K562 (cell line): ENCODE measurements around the gene ASB18. TPM values are rescaled to one million over a fixed set of nuclear protein-coding genes. Genes with fewer than 3 reads are reported as not detected.

ENCODE experiments used
- ATAC-seq: fragments of 200-7000 bp; cut with Tn5 transposase; 3 replicates; pipeline ENCODE4 v1.9.1; 2020; ENCODE audit warnings: moderate library complexity
- BruUV-seq: library from RNA; stranded (reverse); fragments of 400-500 nt; replicated peaks from 2 replicates; lab custom pipeline; 2021; lab: Mats Ljungman, UMichigan
- CTCF ChIA-PET: fragments of 300-600 bp; formaldehyde crosslinking; extraction: SDS; loops from one replicate; lab custom pipeline; 2021; ENCODE audit warnings: low intra/inter-chr PET ratio; lab: Yijun Ruan, JAX
- POLR2A ChIA-PET: fragments of 300-600, 350-650 bp; sonication (Branson Sonifier 250); formaldehyde crosslinking; extraction: SDS; loops from one replicate; lab custom pipeline; 2021; ENCODE audit warnings: antibody characterized with exemption, inconsistent platforms; lab: Yijun Ruan, JAX
- DNase-seq, 4 experiments: peaks; one replicate each; pipeline versions ENCODE4 v3.0.0 to v3.0.0-alpha.2; 2011 to 2018; ENCODE audit warnings: low spot score in 3 of 4, mixed read lengths in 3 of 4; ENCODE audit errors: extremely low read depth in 1 of 4
- FAIRE-seq: peaks from 2 replicates; lab custom pipeline; 2011; peaks lifted over from hg19 to GRCh38; lab: Jason Lieb, UNC
- H2AFZ ChIP-seq: 2 replicates; pipeline ENCODE4 v1.6.0; 2011; ENCODE audit warnings: low read depth, low read length, control low read depth, inconsistent platforms
- H3K27ac ChIP-seq: fragments of 200-600 bp; 3 replicates; pipeline ENCODE4 v1.8.0; 2011; ENCODE audit warnings: low read depth, mild to moderate bottlenecking, control low read depth, inconsistent platforms, low read length, moderate library complexity, mixed read lengths; ENCODE audit errors: extremely low read depth
- H3K27me3 ChIP-seq, 2 experiments: fragments of 300-600 bp in 1 of 2; 2 replicates in 1 of 2; 3 replicates in 1 of 2; pipeline versions ENCODE4 v1.6.0 to v1.8.0; 2011; ENCODE audit warnings: inconsistent platforms in 2 of 2, low read length in 2 of 2, mild to moderate bottlenecking in 1 of 2, mixed read lengths in 1 of 2, moderate library complexity in 1 of 2; ENCODE audit not compliant: control insufficient read depth in 2 of 2, insufficient read depth in 2 of 2
- H3K36me3 ChIP-seq: fragments of 300-600 bp; 3 replicates; pipeline ENCODE4 v1.8.0; 2011; ENCODE audit warnings: mild to moderate bottlenecking, low read length, inconsistent platforms; ENCODE audit not compliant: control insufficient read depth, insufficient read depth
- H3K4me1 ChIP-seq, 2 experiments: fragments of 200-600 bp in 1 of 2; replicated peaks in 1 of 2; 2 replicates in 1 of 2; 3 replicates in 1 of 2; pipeline versions ENCODE4 v1.5.1 to v1.8.0; 2011; ENCODE audit warnings: inconsistent platforms in 2 of 2, low read length in 2 of 2, mild to moderate bottlenecking in 1 of 2, mixed read lengths in 1 of 2, moderate library complexity in 1 of 2; ENCODE audit not compliant: control insufficient read depth in 2 of 2, insufficient read depth in 2 of 2
- H3K4me2 ChIP-seq: 2 replicates; pipeline ENCODE4 v1.6.1; 2011; ENCODE audit warnings: low read length, control low read depth, inconsistent platforms, mixed read lengths; ENCODE audit not compliant: insufficient read depth
- H3K4me3 ChIP-seq: fragments of 200-600 bp; sonication (generic), shearing (Covaris generic); 2 replicates; pipeline ENCODE4 v1.5.1; 2016; ENCODE audit warnings: control low read depth, inconsistent platforms
- H3K79me2 ChIP-seq: fragments of 200-600 bp; 3 replicates; pipeline ENCODE4 v1.8.0; 2011; ENCODE audit warnings: low read length, inconsistent platforms; ENCODE audit not compliant: control insufficient read depth, insufficient read depth
- H3K9ac ChIP-seq, 2 experiments: 2 replicates each; pipeline versions ENCODE4 v1.6.0 to v1.6.1; 2011; ENCODE audit warnings: low read depth in 2 of 2, low read length in 2 of 2, control low read depth in 1 of 2, inconsistent platforms in 1 of 2, mild to moderate bottlenecking in 1 of 2, mixed read lengths in 1 of 2; ENCODE audit not compliant: insufficient read depth in 1 of 2
- H3K9me1 ChIP-seq: one replicate; pipeline ENCODE4 v1.6.0; 2011; ENCODE audit warnings: inconsistent platforms, mild to moderate bottlenecking, low read length, moderate library complexity; ENCODE audit not compliant: control insufficient read depth, insufficient read depth
- H3K9me3 ChIP-seq: replicated peaks from 2 replicates; pipeline ENCODE4 v1.5.1; 2011; ENCODE audit warnings: low read depth, low read length, inconsistent platforms; ENCODE audit not compliant: control insufficient read depth, insufficient read depth
- H4K20me1 ChIP-seq: replicated peaks from 2 replicates; pipeline ENCODE4 v1.6.1; 2011; ENCODE audit warnings: low read length, inconsistent platforms, mixed read lengths; ENCODE audit not compliant: control insufficient read depth, insufficient read depth
- ARID1B ChIP-seq: fragments of 450-650 bp; IDR thresholded peaks from 2 replicates; pipeline ENCODE4 v1.6.1; 2016; ENCODE audit warnings: antibody characterized with exemption, mild to moderate bottlenecking, inconsistent platforms
- BHLHE40 ChIP-seq: IDR thresholded peaks from 2 replicates; pipeline ENCODE4 v1.6.1; 2011; ENCODE audit warnings: low read length, improper control_type of control experiment
- CXXC5 ChIP-seq: fragments of 250-450 bp; sonication (Bioruptor Pico); IDR thresholded peaks from 2 replicates; pipeline ENCODE4 v1.8.0; 2022; ENCODE audit warnings: inconsistent platforms, mild to moderate bottlenecking, moderate library complexity
- EZH2 ChIP-seq: IDR thresholded peaks from 2 replicates; pipeline ENCODE4 v1.6.1; 2012; ENCODE audit warnings: low read depth, mild to moderate bottlenecking, inconsistent platforms, low read length, borderline replicate concordance
- HOXB6 ChIP-seq: fragments of 250-450 bp; sonication (Bioruptor Pico); IDR thresholded peaks from 2 replicates; pipeline ENCODE4 v1.5.1; 2022; ENCODE audit warnings: mild to moderate bottlenecking, borderline replicate concordance
- MAFF ChIP-seq: IDR thresholded peaks from 2 replicates; pipeline ENCODE4 v1.6.1; 2012; ENCODE audit warnings: low read length, improper control_type of control experiment
- NCOR1 ChIP-seq: fragments of 450-650 bp; IDR thresholded peaks from 2 replicates; pipeline ENCODE4 v1.6.1; 2016; ENCODE audit warnings: mild to moderate bottlenecking, moderate library complexity
- NFE2L1 ChIP-seq: fragments of 450-650 bp; IDR thresholded peaks from 2 replicates; pipeline ENCODE4 v1.6.1; 2016; ENCODE audit warnings: missing genetic modification characterization, low read depth, mild to moderate bottlenecking, missing compliant biosample characterization, moderate library complexity, borderline replicate concordance
- RNF2 ChIP-seq: sonication (generic); IDR thresholded peaks from 2 replicates; pipeline ENCODE4 v1.6.1; 2016
- YY1 ChIP-seq, 3 experiments: IDR thresholded peaks; 2 replicates each; pipeline ENCODE4 v1.6.1; 2011; ENCODE audit warnings: low read length in 2 of 3, mild to moderate bottlenecking in 2 of 3, moderate library complexity in 2 of 3, borderline replicate concordance in 1 of 3, control low read depth in 1 of 3, low read depth in 1 of 3; ENCODE audit not compliant: insufficient read depth in 3 of 3, insufficient replicate concordance in 2 of 3, control insufficient read depth in 1 of 3, insufficient read length in 1 of 3; ENCODE audit errors: extremely low read depth in 1 of 3
- ZKSCAN1 ChIP-seq: fragments of 150-350 bp; IDR thresholded peaks from 2 replicates; pipeline ENCODE4 v1.6.1; 2016; ENCODE audit warnings: low read depth, low read length
- ZNF436 ChIP-seq: fragments of 250-450, 450-650 bp; sonication (Bioruptor Pico); formaldehyde crosslinking; IDR thresholded peaks from 2 replicates; pipeline ENCODE4 v1.7.0; 2020; ENCODE audit warnings: mild to moderate bottlenecking
- ZNF444 ChIP-seq: fragments of 250-450 bp; sonication (Bioruptor Pico); IDR thresholded peaks from 2 replicates; pipeline ENCODE4 v1.4.0; 2020; ENCODE audit warnings: mild to moderate bottlenecking, moderate library complexity
- ZNF561 ChIP-seq: fragments of 450-650 bp; formaldehyde crosslinking; conservative IDR thresholded peaks from 2 replicates; pipeline ENCODE4 v1.4.0; 2020; ENCODE audit warnings: mild to moderate bottlenecking, moderate library complexity
- ZNF785 ChIP-seq: fragments of 250-450 bp; sonication (Bioruptor Pico); IDR thresholded peaks from 2 replicates; pipeline ENCODE4 v1.4.0; 2020; ENCODE audit warnings: mild to moderate bottlenecking
- WGBS: fragments of 100-300 bp; shearing (Covaris generic); methylation state at CpG from one replicate; pipeline ENCODE4 v1.1.6; 2016; ENCODE audit warnings: low coverage, mixed read lengths; ENCODE audit not compliant: insufficient coverage; ENCODE audit errors: missing lambda C conversion rate; 5-methylcytosine and 5-hydroxymethylcytosine counted together
- in situ Hi-C: fragments of 300-500 bp; cut with MboI; formaldehyde crosslinking; loops from 4 replicates; pipeline ENCODE4 v1.15.0; 2018; ENCODE audit warnings: inconsistent platforms, mixed read lengths
- intact Hi-C: fragments of 100-400 bp; cut with micrococcal nuclease; formaldehyde crosslinking; loops from 2 replicates; pipeline ENCODE4 v1.14.2; 2022
- polyA plus RNA-seq, 8 experiments: library from polyadenylated mRNA; depleted of rRNA in 4 of 8; stranded (reverse) in 5 of 8; unstranded in 3 of 8; fragments of >200 nt; fragmentation: Nextera tagmentation in 2 of 8; fragmentation: Illumina TruSeq in 1 of 8; extraction: Ambion mirVana in 2 of 8; extraction: Trizol in 1 of 8; gene quantifications; 2 replicates each; pipeline versions ENCODE4 v1.2.1 to v1.2.3, GENCODE V29; 2011 to 2014; ENCODE audit warnings: inconsistent platforms in 1 of 8, missing spikeins in 1 of 8
- total RNA-seq, 7 experiments: library from RNA; depleted of rRNA in 6 of 7; stranded (reverse); fragments of >200 nt in 6 of 7; fragmentation: Illumina TruSeq in 2 of 7; extraction: Trizol in 2 of 7; gene quantifications; 2 replicates each; pipeline versions ENCODE4 v1.2.1 to v1.2.3, GENCODE V29; 2011 to 2021; ENCODE audit warnings: low replicate concordance in 1 of 7
- TF ChIP-seq, protein P1 (sequence below): fragments of 450-650 bp; IDR thresholded peaks from one replicate; pipeline ENCODE4 v1.6.1; 2018; ENCODE audit warnings: mild to moderate bottlenecking, moderate library complexity; ENCODE audit not compliant: partially characterized antibody
- TF ChIP-seq, protein P2 (sequence below): fragments of 200-400 bp; formaldehyde crosslinking; IDR thresholded peaks from 2 replicates; pipeline ENCODE4 v1.6.1; 2017; ENCODE audit warnings: mild to moderate bottlenecking, low read depth, low read length, moderate library complexity
- TF ChIP-seq, protein P3 (sequence below): fragments of 250-450 bp; sonication (Bioruptor Pico); IDR thresholded peaks from 2 replicates; pipeline ENCODE4 v1.8.0; 2022; ENCODE audit warnings: moderate library complexity, mild to moderate bottlenecking, inconsistent platforms

Gene ASB18
- total and polyA plus RNA-seq, 9 of the 15 experiments (the other 6 are each of a cell fraction or from before 2014, with no cell fraction given): not detected

DNA sequence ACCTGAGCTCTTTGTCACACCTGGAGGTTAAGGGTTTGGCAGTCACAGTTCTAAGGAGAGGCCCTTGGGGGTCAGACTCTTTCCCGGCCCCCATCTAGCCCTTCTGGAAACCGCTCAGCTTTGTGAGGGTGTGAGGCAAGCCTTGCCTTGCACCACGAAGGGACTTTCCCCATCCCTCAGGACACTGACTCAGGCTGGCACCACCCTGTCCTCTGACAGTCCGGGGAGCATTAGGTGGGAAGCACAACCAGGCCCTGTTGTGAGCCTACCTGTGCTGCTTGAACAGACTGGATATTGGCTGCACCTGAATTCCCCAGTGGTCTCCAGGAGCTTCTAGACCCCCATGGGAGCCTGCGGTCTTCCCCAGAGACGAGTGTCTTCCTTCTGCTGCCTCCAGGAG lies 49.0 kb downstream of the ASB18 start:
- ATAC-seq (no peak), DNase-seq (no peak), FAIRE-seq (no peak)
- TF ChIP-seq, protein P1, sequence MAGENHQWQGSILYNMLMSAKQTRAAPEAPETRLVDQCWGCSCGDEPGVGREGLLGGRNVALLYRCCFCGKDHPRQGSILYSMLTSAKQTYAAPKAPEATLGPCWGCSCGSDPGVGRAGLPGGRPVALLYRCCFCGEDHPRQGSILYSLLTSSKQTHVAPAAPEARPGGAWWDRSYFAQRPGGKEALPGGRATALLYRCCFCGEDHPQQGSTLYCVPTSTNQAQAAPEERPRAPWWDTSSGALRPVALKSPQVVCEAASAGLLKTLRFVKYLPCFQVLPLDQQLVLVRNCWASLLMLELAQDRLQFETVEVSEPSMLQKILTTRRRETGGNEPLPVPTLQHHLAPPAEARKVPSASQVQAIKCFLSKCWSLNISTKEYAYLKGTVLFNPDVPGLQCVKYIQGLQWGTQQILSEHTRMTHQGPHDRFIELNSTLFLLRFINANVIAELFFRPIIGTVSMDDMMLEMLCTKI: no peak
- no peak for TF ChIP-seq NFE2L1
- no peak for TF ChIP-seq BHLHE40
- no peak for TF ChIP-seq ZKSCAN1
- no peak for TF ChIP-seq ZNF436 (CRISPR knock-in tag)
- TF ChIP-seq NCOR1: no peak
- no peak for TF ChIP-seq ZNF444 (CRISPR knock-in tag)
- no peak for TF ChIP-seq YY1 (IDR thresholded peaks at IDR 0.05; ENCODE audit: borderline replicate concordance in 1 of 3, control insufficient read depth in 1 of 3, extremely low read depth in 1 of 3, insufficient read depth in 3 of 3, insufficient read length in 1 of 3, insufficient replicate concordance in 2 of 3, low read depth in 1 of 3, low read length in 2 of 3)
- TF ChIP-seq EZH2: no peak
- TF ChIP-seq CXXC5: no peak
- TF ChIP-seq, protein P2, sequence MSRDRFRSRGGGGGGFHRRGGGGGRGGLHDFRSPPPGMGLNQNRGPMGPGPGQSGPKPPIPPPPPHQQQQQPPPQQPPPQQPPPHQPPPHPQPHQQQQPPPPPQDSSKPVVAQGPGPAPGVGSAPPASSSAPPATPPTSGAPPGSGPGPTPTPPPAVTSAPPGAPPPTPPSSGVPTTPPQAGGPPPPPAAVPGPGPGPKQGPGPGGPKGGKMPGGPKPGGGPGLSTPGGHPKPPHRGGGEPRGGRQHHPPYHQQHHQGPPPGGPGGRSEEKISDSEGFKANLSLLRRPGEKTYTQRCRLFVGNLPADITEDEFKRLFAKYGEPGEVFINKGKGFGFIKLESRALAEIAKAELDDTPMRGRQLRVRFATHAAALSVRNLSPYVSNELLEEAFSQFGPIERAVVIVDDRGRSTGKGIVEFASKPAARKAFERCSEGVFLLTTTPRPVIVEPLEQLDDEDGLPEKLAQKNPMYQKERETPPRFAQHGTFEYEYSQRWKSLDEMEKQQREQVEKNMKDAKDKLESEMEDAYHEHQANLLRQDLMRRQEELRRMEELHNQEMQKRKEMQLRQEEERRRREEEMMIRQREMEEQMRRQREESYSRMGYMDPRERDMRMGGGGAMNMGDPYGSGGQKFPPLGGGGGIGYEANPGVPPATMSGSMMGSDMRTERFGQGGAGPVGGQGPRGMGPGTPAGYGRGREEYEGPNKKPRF: no peak
- TF ChIP-seq ZNF785 (CRISPR knock-in tag): no peak
- TF ChIP-seq, protein P3, sequence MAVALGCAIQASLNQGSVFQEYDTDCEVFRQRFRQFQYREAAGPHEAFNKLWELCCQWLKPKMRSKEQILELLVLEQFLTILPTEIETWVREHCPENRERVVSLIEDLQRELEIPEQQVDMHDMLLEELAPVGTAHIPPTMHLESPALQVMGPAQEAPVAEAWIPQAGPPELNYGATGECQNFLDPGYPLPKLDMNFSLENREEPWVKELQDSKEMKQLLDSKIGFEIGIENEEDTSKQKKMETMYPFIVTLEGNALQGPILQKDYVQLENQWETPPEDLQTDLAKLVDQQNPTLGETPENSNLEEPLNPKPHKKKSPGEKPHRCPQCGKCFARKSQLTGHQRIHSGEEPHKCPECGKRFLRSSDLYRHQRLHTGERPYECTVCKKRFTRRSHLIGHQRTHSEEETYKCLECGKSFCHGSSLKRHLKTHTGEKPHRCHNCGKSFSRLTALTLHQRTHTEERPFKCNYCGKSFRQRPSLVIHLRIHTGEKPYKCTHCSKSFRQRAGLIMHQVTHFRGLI (CRISPR knock-in tag): no peak
- TF ChIP-seq RNF2: no peak
- TF ChIP-seq MAFF: no peak
- TF ChIP-seq ZNF561 (CRISPR knock-in tag): no peak
- no peak for TF ChIP-seq HOXB6 (CRISPR knock-in tag)
- no peak for TF ChIP-seq ARID1B
- no peaks in the 10 kb centered on the region for H3K79me2 ChIP-seq
- H3K27ac ChIP-seq: no peak overlapping the region
- 0% methylated on average over 4 of the region's 6 CpGs for WGBS
- no peaks in the 10 kb centered on the region for H3K9me3 ChIP-seq
- ChIA-PET POLR2A (interaction anchor here (0.6 kb wide), 2 partner anchors 194 to 400 kb away, joined by 3 to 4 read pairs; no protein-coding TSS in a partner anchor), CTCF (no interaction called here)
- H3K27me3 ChIP-seq: peaks cover 0 to 28% of the 10 kb centered on the region in 2 experiments; a peak in 2 of 5 replicates
- in situ Hi-C loops (no loop called here), intact Hi-C loops (no loop called here)
- H3K9me1 ChIP-seq: no peaks in the 10 kb centered on the region
- H3K4me3 ChIP-seq: no peak overlapping the region
- H3K36me3 ChIP-seq: no peaks in the 10 kb centered on the region
- H2AFZ ChIP-seq: no peak overlapping the region
- H4K20me1 ChIP-seq: no peaks in the 10 kb centered on the region
- BruUV-seq: no TSS peak
- no peak overlapping the region for H3K4me2 ChIP-seq
- H3K4me1 ChIP-seq: no peaks in the 10 kb centered on the region
- no peak overlapping the region for H3K9ac ChIP-seq
